Mammary epithelial cell (primary cell): ENCODE measurements around the gene CYLD.

Source experiments
- EZH2 ChIP-seq: IDR thresholded peaks from 2 replicates; pipeline ENCODE4 v1.6.1; 2012; ENCODE audit warnings: low read length, inconsistent platforms, borderline replicate concordance
- TF ChIP-seq, protein P1 (sequence below), 2 donors: IDR thresholded peaks in 1 of 2; conservative IDR thresholded peaks in 1 of 2; 2 replicates each; pipeline ENCODE4 v1.5.1; 2011 to 2012; ENCODE audit warnings: inconsistent platforms in 2 of 2, low read length in 2 of 2, mild to moderate bottlenecking in 2 of 2, control low read depth in 1 of 2, low read depth in 1 of 2; ENCODE audit not compliant: insufficient read depth in 1 of 2; ENCODE audit errors: extremely low read depth in 1 of 2

DNA sequence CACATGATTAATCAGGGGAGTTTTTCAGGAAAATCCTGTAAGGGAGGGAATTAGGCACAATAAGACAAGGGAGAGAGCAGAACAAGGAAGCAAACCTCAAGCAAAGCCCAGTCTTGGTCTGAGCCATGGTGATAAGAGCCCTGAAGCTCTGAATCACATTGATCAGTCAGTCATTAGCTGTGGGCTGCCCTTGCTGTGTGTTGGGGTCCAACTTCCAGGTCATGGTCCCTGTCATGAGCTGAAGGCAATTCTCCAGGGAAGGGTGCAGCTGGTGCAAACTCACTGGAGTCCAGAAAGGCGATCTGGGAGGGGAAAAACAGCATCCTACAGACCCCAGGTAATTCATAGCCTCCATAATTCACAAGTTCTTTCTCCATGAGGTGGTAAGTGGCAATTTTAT, 89.9 kb downstream of the CYLD start:
- TF ChIP-seq, protein P1, sequence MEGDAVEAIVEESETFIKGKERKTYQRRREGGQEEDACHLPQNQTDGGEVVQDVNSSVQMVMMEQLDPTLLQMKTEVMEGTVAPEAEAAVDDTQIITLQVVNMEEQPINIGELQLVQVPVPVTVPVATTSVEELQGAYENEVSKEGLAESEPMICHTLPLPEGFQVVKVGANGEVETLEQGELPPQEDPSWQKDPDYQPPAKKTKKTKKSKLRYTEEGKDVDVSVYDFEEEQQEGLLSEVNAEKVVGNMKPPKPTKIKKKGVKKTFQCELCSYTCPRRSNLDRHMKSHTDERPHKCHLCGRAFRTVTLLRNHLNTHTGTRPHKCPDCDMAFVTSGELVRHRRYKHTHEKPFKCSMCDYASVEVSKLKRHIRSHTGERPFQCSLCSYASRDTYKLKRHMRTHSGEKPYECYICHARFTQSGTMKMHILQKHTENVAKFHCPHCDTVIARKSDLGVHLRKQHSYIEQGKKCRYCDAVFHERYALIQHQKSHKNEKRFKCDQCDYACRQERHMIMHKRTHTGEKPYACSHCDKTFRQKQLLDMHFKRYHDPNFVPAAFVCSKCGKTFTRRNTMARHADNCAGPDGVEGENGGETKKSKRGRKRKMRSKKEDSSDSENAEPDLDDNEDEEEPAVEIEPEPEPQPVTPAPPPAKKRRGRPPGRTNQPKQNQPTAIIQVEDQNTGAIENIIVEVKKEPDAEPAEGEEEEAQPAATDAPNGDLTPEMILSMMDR (conservative IDR thresholded peaks at IDR 0.05 in 1 of 2, IDR thresholded peaks at IDR 0.05 in 1 of 2; ENCODE audit: extremely low read depth in 1 of 2, insufficient read depth in 1 of 2, low read depth in 1 of 2, low read length in 2 of 2), result no peak
- no peak for TF ChIP-seq EZH2
